ENCODE measurements around the gene GLB1L3.

GLB1L3 gene

DNA sequence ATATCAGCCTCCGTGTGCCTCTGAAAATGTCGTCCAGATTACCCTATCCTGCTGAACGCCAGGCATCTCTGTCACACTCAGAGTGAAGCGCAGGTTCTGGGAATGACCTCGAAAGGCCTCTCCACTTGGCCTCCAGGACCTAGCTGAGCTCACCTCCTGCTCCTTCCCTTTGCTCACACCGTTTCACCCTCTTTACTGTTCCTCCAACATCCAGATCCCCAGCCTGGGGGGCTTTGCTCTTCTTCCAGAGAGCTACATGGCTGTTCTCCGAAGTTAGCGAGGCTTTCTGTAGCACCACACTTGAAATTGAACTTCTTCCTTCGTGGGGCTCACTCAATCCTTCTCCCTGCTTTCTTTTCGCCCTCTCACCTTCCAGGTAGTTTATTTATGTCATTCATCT is 83.5 kb downstream of the GLB1L3 start:
- TF ChIP-seq, protein P1, sequence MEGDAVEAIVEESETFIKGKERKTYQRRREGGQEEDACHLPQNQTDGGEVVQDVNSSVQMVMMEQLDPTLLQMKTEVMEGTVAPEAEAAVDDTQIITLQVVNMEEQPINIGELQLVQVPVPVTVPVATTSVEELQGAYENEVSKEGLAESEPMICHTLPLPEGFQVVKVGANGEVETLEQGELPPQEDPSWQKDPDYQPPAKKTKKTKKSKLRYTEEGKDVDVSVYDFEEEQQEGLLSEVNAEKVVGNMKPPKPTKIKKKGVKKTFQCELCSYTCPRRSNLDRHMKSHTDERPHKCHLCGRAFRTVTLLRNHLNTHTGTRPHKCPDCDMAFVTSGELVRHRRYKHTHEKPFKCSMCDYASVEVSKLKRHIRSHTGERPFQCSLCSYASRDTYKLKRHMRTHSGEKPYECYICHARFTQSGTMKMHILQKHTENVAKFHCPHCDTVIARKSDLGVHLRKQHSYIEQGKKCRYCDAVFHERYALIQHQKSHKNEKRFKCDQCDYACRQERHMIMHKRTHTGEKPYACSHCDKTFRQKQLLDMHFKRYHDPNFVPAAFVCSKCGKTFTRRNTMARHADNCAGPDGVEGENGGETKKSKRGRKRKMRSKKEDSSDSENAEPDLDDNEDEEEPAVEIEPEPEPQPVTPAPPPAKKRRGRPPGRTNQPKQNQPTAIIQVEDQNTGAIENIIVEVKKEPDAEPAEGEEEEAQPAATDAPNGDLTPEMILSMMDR (IDR thresholded peaks at IDR 0.05; ENCODE audit: low read depth, low read length): no peak
- no peak for DNase-seq (ENCODE audit: low read depth, low spot score)
- H3K4me3 ChIP-seq (ENCODE audit: low read depth, low read length): no peak overlapping the region
- in situ Hi-C loops (cut with HindIII; ENCODE audit: low sequenced_read_pairs): no loop called here

DNA sequence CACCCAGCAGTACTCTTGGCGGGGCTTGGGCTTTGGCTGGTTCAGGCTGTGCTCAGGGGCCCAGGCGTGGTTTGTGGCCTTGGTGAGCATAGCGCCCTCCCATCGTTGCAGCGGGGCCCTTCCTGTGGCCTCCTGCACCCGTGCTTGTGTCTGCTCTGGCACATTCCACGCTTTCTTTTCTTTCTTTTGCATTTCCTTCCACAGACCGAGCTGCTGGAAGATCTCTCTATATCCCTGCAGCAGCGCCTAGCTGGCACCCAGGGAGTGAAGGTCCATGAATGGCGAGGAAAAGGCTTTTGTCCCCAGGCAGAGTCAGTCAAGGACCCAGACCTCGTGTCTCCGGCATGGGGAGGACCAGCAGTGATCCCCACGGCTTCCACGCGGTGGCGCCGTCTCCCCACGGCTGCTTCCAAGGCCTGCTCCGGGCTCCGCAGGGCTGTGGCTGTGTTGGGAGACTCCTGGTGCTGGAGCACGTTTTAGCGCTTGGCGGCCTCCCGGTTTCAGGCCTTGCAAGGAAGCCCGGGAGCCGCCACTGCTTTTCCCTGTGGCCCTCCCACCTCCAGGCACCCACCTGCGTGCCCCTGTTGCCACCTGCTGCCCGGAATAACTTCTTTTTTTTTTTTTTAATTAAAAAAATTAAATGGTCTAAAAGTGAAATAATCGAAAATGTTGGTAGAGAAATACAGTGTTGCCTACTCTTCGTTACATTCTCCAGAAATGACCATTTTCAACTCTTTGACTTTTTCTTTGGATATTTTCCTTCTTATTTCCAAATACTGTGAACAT is 84.1 kb downstream of the GLB1L3 start:
- TF ChIP-seq, protein P1 (IDR thresholded peaks at IDR 0.05; ENCODE audit: low read depth, low read length): peak; percentile 76
- no peak overlapping the region for H3K4me3 ChIP-seq (ENCODE audit: low read depth, low read length)
- peak; percentile 43 for DNase-seq (ENCODE audit: low read depth, low spot score)
- in situ Hi-C loops (cut with HindIII; ENCODE audit: low sequenced_read_pairs): no loop called here

DNA sequence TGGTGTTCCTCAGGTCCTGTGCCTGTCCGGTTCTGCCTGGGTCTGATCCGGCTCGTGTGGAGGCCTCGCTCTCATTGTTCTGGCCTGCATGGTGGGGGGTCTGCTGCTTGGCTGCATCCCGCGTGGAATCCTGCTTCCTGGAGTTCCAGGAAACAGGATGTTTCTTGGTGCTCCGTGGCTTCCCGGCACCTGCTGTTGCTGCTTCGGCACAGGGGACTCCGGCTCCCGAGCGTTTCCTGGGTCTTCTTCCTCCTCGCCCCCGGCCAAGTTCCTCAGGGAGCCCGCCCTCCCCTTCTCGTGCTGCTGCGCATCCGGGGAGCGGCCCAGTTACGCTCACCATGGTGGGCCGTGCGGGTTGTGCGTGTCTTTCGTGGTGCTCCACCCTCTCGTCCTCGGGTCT is 85.5 kb downstream of the GLB1L3 start:
- in situ Hi-C loops (cut with HindIII; ENCODE audit: low sequenced_read_pairs): no loop called here
- TF ChIP-seq, protein P1 (IDR thresholded peaks at IDR 0.05; ENCODE audit: low read depth, low read length): no peak
- H3K4me3 ChIP-seq (ENCODE audit: low read depth, low read length): no peak overlapping the region
- no peak for DNase-seq (ENCODE audit: low read depth, low spot score)

DNA sequence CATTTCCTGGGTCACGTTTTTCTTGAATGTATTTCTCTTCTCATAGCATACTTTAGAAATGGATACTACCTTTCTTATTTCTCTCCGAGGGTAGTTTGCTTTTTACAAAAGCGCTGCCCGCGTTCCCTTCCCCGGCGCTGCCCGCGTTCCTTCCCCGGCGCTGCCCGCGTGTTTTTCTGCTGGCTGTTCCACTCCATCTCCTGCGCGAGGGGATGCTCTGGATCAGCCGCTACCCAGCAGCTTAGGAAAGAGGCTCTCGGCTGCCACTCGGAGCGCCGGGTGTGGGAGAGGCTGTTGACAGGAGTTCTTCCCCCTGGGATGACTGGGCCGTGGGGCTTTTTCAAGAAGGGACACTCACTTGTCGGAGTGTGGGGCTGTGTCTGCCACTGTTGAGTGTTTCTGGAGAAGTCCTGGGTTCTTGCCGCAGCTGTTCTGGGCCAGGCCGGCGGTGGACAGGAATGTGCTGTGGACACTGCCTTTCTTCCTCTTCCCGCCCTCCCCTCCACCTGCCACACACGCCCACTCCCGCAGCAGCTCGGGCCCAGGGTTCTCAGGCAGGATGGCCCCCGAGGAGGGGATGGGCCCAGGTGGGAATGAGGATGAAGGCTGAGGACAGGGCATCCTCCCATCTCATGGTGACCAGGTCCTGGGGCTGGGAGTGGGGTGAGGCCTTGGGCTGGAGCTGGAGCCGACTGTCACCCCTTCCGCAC is 86.2 kb downstream of the GLB1L3 start:
- DNase-seq (ENCODE audit: low read depth, low spot score): no peak
- TF ChIP-seq, protein P1 (IDR thresholded peaks at IDR 0.05; ENCODE audit: low read depth, low read length): no peak
- no peak overlapping the region for H3K4me3 ChIP-seq (ENCODE audit: low read depth, low read length)
- in situ Hi-C loops (cut with HindIII; ENCODE audit: low sequenced_read_pairs): no loop called here

DNA sequence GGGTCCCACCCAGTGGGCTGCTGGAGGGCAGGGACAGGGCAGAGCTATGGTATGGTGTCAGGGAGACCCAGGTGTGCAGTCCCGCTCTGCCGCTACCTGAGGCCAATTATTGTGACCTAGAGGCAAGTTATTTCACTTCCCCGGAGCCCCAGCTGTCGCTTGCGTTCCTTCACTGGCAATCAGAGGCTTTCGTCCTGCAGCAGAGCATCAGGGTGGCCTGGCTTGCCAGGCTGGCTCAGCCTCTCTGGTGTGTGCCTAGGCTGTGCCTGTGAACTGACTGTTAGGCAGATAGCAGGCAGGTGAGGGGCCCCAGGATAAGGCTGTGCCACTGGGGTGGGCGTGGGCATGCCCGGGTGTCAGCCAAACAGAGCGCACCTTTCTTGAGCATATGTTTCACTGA is 87.0 kb downstream of the GLB1L3 start:
- TF ChIP-seq, protein P1 (IDR thresholded peaks at IDR 0.05; ENCODE audit: low read depth, low read length): no peak
- in situ Hi-C loops (cut with HindIII; ENCODE audit: low sequenced_read_pairs): no loop called here
- DNase-seq (ENCODE audit: low read depth, low spot score): no peak
- no peak overlapping the region for H3K4me3 ChIP-seq (ENCODE audit: low read depth, low read length)

DNA sequence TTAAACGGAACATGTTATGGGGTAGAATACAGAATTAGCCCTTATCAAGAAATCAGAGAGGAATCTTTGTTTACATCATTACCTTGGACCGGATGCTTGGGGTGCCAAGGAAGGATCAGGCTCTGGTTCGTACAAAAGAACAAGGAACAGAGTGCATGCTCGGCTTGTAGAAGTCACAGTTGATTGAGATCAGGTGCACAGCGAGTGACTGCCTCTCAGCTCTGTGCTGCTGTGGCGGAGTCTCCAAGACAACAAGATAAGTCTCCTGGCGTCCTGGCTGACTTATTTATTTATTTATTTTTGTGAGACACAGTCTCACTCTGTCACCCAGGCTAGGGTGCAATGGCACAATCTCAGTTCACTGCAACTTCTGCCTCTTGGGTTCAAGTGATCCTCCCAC is 87.4 kb downstream of the GLB1L3 start:
- TF ChIP-seq, protein P1 (IDR thresholded peaks at IDR 0.05; ENCODE audit: low read depth, low read length): no peak
- DNase-seq (ENCODE audit: low read depth, low spot score): no peak
- no peak overlapping the region for H3K4me3 ChIP-seq (ENCODE audit: low read depth, low read length)
- in situ Hi-C loops (cut with HindIII; ENCODE audit: low sequenced_read_pairs): no loop called here

All from astrocyte of the spinal cord (primary cell).